NCI-H146 (cell line): ENCODE measurements around the gene RIBC1.
"Not testable (repeated sequence)": the region's sequence is repeated elsewhere in the genome, so short reads cannot be mapped to it uniquely, and the experiment has no call there.

Experiments
- DNase-seq: peaks from one replicate; lab custom pipeline; 2025; lab: John Stamatoyannopoulos, UW

The RIBC1 gene

DNA sequence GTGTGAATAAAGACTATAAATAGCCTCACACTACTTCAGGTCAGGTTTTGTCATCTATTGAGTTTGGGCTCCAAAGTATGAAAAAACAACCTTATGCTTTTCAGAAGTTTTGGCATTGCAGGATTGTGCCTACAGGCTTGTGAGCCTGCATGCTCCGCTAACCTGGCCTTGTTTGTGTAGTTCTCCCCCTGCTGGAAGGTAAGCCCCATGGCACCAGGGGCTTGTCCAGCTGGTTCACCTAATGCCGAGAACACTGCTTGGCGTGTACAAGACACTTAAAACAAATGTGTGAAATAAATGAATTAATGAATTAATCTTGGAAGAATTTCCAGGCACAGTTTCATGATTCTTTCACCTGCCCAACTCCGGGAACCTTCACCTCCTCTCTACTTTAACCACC lies 13.3 kb downstream of the RIBC1 start:
- peak; percentile 71 for DNase-seq

DNA sequence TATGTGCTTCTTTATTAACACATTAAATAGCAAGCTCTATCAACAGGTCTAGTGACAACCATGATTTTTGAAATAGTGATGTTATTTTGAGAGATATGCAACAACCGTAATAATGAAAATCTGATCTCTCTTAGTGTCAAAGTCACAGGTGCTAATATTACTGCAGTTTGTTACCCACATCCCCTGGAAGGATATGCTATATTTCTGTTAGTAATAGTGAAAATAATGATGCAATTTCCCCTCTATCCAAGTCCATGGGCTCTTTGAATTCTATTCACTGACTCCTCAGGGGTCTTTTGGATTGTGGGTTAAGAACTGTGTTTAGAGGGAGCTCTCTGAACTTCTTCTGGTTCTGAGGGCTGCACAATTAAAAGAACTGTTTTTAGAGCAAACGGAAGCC lies 14.5 kb downstream of the RIBC1 start:
- no peak for DNase-seq

DNA sequence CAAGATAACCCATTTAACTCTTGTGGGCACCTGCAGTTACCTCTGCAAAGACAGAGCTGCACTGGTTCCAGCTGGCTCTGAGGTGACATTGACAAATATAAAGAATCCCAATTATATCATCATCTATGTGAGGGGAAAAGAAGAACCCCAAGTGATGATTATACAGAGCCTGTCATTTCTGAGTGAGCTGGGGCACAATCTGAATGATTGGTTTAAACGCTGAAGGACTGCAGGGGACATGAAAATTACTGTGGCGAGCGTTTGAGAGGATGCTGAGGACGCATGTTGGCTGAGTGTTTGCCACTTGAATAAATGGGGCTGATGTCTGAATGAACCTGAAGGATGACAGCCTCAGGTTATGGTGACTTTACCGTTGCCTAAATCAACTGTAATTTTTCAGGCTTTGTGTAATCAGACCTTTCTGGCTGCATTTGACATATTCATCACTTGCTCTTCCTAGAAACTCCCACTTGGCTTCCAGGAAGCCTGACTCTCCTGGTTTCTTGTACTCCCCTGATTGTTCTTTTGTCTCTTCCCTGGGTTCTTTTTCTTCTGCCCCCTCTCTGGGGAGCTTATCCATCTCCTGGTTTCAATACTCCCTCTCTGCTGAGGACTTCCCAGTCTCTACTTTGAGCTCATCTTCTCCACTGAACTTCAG lies 15.6 kb downstream of the RIBC1 start:
- DNase-seq: no peak

DNA sequence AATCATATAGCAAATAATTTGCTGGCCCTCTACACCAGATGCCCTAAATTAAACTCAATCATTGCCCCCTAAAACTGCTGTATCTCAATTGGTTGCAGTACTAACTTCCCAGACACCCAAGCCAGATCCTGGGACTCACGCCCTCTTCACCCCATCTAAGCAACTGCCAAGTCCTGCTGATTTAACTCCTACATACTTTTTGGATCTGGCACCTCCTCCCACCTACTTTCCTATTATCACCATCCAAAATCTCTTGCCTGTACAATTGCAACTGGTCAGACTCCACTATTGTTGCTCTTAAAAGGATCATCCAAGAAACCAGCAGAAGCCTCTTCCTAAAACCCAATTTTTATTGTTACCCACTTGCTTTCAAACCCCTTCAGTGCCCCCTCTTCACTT lies 16.2 kb downstream of the RIBC1 start:
- no peak for DNase-seq

DNA sequence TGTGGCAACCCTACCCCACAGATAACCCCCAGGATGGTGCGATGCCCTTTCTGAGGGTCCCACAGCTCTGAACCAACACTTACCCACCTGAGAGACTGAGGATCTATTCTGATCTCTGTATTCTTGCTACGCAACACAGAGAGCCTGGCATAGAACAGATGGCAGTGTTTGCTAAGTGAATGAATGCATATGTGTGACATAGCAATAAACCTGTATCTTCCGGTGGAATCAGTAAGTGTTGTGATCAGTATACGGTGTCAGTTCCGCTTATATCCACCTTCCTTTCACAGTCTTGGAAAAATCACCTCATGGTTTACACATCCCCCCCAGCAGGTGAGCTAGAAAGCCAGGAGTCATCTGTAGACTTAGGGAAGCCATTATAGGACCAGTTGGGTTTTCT lies 17.4 kb downstream of the RIBC1 start:
- peak; percentile 38 for DNase-seq

DNA sequence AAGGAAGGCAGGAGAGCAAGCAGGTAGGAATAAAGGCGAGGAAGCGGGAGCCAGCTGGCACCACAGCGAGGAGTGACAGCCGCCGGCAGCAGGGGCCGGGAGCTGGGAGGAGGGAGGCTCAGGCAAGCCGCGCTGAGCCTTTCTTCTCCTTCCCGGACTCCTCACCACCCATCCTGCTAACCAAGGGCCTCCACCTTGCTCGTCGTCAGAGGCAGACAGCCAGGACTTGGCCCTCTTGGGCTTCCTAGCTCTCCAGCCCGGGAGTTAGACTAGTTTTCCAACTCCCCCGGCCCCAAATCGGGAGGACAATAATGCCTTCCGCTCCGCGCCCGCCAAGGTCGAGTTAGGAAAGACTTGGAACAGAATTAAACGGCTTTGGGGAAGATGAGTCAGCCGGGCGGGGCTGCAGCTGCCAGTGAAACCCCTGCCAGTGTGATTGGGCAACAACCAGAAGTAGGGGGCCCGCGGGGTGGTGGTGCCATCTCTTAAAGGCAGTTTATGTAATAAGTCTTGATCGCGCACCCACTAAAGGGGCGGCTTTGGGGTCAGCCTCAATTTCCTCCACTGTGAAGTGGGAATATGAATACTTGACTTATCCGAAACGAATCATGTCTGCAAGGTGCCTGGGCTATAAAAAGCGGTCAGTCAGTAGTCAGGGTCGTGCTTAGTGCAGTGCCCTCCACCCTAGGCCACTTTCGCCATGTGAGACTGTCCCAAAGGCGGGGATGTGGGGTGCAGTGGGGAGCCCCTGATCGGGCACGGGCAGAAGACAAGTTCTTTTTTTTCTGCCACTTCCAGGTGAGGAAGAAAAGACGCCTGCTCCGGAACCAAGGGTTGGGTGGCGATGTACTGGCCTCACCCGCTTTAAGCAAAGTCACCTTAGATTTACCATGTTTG lies 18.2 kb downstream of the RIBC1 start:
- DNase-seq: peak; percentile 38

DNA sequence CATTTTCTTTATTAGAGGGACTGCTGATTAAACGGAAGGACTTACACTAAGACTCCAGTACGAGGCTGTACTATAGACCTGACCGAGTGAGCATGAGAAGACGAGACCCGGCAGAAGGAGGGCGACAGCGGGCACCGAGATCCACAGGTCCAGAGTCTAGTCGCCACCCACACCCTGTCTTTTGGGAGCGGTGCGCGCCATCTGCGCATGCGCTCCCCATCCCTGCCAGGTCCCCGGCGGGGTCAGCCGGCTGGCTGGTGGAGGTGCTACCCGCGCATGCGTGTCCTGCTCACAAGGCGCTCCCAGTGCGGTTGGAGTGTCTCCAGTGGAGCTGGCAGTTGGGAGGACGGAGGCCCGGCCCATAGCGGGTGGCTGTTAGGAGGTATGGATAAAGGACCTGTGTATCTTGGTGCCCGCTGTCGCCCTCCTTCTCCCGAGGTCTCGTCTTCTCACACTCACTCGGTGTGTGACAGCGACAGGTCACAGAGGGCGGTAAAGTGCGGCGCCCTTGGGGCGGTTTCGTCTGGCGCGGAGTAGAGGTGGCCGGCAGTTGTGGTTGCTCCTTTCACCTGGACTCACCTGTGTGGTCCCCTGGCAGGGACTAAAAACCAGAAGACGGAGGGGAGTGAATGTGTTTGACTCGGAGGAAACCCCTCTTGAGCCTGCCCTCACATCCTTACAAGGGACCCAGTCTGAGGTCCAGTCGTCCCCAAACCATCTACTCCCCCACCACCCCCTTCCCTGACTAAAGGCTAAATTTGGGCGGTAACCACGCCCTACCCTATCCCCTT lies 19.1 kb downstream of the RIBC1 start:
- no peak for DNase-seq

DNA sequence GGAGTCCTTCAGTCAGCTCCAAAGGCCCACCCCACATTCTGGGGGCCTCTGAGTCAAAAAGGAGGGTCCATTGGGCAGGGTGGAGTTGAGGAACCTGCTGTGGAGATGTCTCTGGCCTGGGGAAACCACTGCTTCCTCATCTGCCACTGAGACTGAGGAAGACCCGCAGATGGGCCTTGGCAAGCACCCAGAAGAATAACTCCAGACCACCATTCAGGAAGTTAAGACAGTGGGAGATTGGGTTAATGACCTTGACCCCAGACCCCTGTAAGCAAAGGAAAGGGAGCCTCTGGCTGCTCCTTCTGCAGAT lies 19.6 kb downstream of the RIBC1 start:
- no peak for DNase-seq

DNA sequence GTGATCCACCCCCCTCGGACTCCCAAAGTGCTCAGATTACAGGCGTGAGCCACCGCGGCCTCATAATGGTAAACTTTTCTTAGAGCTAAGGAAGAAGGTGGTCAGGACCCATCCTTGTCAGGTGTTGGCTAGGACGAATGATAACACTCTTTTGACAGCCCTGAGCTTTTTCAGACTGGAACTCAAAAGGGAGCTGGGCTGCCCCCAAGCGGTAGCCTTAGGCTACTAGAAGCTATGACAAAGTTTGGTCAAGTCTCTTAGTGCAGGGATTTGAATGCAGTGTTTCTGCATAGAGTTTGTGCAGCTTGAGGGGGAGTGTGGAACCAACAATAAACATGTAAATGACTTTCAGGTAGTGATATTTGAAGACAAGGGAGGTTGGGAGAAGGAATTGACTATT lies 23.3 kb downstream of the RIBC1 start:
- peak; percentile 43 for DNase-seq

DNA sequence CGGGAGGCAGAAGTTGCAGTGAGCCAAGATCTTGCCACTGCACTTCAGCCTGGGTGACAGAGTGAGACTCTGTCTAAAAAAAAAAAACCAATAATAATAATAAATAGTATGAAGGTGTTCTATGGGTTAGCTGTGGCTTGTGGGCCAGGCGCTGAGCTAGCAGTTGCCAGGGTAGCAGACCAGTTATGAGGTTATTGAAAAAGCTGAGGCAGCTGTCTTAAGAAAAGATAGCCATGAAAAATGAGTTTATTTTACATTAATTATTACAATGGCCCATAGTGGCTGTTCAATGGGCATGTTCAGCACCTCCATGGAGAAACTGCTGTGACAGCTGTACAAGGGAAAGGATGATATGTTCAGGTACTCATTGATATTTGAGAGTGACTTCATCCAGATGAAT lies 24.8 kb downstream of the RIBC1 start:
- no peak for DNase-seq

DNA sequence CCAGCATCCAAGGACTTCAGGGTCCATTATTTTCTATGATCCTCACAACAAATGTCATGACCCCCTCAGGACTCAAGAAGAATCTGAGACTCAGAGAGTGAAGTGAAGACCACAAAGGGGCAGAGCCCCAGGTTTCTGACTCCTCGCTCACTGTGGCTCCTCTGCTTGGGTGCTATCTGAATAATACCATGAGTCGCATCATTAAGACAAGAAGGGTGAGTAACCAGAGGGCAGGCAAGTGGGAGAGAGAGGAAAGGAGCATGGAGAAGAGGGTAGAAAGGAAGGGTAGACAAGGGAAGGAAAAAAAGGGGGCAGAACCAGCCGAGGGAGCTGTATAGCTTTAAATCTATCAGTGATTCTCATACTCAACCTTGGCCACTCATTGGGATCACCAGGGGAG lies 27.0 kb downstream of the RIBC1 start:
- no peak for DNase-seq

DNA sequence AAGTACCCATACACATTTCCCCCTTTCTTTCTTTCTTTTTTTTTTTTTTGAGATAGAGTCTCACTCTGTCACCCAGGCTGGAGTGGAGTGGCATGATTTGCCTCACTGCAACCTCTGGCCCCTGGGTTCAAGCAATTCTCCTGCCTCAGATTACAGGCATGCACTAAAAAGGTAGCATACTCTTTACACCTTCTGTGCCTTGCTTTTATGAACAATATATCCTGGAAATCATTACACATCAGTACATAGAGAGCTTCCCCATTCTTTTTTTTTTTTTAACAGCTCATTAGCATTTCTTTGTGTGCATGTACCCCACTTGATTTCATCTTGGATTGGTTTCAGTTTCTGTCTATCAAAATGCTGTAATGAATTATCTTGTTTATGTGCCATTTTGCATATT lies 30.1 kb downstream of the RIBC1 start:
- no peak for DNase-seq

DNA sequence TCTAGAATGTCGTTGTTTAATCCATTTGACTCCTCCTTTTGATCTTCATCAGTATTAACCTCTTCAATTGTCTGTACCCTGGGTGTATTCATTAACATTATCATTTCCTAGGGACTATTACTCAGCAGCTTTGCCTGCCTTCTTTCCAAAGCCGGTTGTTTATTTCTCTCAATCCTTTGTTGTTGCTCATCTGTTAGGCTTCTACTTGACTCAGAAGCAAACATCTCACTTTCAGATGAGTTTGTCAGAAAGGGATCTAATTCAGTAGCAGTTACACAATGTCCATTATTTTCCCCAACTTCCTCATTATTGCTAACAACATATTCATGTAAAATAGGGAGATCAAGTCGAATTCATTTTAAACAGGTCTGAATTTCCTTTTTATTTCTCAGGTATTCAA lies 33.6 kb downstream of the RIBC1 start:
- no peak for DNase-seq

DNA sequence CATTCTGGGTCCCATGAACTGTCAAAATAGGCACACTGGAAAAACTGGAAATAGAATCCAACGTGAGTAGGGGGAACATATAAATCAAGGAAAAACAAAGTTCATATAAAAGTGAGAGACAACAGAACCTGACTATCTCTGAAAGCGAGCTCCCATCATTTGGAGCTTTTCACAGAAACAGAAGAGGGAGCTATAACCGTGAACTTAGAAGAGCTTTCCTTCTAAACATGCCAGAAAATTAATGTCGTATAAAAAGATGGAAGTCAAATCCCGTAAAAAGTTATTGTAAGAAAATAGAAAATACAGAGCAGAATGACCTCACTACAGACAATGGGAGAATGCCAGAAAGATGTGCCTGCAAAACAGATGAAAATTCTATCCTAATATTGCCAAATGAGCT lies 35.4 kb downstream of the RIBC1 start:
- DNase-seq: no peak

DNA sequence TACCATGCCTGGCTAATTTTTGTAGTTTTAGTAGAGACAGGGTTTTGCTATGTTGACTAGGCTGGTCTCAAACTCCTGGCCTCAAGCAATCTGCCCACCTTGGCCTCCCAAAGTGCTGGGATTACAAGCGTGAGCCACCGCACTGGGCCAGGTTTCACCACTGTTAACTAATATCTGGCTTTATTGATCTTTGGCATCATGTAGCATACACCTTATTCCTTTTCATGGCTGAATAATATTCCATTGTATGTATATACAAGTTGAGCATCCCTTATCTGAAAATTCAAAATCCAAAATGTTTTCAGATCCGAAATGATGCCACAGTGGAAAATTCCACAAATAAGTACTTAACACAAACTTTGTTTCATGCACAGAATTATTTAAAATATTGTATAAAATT lies 46.0 kb downstream of the RIBC1 start:
- DNase-seq: not testable (repeated sequence)

DNA sequence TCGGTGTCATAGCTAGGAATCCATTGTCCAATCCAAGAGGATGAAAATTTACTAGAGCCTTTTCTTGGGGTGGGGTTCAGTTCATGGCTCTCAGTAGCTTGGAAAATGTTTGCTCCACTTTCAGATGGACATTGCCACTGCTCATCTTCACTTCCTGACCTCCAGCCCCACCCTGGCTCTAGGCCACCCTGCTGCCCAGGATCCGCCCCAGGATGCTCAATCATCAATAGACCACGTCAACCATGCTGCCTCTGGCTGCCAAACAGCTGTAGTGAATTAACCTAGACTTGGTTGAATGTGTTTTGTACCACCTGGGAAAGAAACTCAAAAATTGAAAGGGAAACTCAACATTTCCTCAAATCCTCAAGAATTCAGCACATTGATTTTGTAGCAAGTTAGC lies 48.7 kb downstream of the RIBC1 start:
- DNase-seq: no peak

DNA sequence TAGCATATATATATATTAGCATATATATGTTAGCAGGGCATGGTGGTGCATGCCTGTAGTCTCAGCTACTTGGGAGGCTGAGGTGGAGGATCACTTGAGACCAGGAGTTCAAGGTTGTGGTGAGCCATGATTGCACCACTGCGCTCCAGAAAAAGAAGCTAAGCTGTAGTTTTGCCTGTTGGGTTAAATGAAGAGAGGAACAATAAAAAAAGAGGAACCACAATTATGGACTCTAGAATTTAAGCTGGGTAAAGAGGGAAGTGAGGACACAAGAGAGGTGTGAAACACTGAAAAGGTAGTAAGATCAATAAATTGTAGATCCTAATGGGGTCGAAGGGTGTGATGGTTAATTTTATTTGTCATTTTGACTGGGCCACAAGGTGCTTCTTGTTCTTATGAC lies 52.0 kb downstream of the RIBC1 start:
- no peak for DNase-seq

DNA sequence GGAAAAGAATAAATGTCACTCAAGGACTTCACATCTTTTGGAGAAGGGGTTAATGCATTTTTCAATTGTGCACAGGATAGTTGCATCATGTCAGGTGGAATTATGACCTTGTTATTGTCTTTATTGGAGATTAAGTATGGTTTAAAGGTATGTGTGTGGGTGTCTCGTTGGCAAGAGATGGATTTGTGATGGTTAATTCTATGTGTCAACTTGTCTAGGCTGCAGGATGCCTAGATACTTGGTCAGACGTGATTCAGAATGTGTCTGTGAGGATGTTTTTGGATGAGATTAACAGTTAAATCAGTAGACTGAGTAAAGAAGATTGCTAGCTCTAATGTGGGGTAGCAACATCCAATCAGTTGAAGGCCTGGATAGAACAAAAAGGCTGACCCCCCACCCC lies 53.7 kb downstream of the RIBC1 start:
- DNase-seq: no peak

DNA sequence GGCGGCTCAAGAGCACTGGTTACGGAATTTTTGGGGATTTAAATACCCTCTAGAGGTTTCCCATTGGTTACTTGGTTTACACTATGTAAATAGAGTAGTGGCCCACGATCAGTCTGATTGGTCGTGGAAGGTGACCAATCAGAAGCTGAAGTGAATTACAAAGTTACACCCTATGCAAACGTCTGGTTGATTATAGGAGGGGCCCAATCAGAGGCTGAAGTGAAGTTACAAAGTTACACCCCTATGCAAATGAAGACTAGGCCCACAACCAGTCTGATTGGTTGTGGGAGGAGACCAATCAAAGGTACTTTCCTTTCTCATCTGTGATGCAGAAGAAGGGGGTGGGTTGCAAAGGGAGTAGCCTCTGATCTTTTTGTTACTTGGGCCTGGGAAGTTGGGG lies 56.6 kb downstream of the RIBC1 start:
- peak; percentile 1 for DNase-seq
